HG02884 (cell line): Measurements from ENCODE around the gene STK24.
"Not testable (repeated sequence)": the region's sequence is repeated elsewhere in the genome, so short reads cannot be mapped to it uniquely, and the experiment has no call there.

Experiments used
- ATAC-seq: cut with Tn5 transposase; IDR thresholded peaks from one replicate; pipeline ENCODE4 v1.9.1; 2021; ENCODE audit warnings: mild to moderate bottlenecking, moderate library complexity; ENCODE audit not compliant: unreplicated experiment

STK24 gene

DNA sequence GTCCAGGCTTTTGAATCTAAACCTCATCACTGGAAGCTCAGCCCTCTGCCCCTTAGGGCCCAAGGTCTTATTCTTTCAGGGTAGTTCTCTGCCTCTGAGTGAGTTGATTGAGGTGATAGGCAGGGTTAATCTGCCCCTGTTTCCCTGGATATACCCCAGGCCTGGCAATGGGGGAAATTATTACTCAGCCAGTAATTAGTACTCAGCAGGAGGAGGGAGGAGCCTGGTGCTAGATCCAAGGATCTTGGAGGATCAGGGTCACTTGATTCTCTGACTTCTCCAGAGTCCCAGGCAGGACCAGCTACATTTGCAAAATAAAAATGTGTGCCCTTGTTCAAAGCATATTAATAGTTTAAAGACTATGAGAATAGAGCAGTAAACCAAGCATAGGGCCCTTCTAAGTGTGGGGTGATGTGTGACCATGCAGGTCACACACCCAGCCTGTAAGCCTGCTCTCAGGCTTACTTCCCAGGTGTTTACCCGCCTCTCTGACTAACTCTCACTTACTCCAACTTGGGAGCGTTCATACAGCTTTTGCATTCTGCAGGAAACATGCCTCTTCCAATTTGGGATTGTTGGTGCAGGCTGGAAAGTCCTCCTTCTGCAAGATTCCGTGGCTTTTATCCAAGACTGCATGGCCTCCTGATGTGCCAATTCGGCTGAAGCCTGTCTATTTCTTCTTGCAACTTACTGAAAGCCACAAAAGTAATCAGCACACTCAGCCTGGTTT is 7.9 kb upstream of the STK24 start:
- ATAC-seq: no peak

DNA sequence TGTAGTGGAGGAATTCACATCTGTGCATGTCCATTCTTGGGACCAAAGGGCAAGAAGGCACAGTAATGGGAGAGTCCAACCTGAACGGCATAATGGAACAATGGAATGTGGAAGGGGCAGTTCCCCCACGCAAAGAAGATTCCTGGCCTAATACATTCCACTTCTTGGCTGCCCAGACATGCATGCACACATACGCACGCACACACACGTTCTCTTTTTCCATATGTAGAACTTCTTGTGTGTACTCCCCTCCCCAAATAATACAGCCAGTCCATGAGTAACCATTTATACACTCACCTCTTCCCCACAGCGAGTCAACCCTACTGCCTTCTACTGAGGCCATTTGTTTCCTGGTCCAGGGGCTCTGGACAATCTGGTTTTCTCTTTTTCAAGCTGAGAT is 6.0 kb upstream of the STK24 start:
- ATAC-seq: no peak

DNA sequence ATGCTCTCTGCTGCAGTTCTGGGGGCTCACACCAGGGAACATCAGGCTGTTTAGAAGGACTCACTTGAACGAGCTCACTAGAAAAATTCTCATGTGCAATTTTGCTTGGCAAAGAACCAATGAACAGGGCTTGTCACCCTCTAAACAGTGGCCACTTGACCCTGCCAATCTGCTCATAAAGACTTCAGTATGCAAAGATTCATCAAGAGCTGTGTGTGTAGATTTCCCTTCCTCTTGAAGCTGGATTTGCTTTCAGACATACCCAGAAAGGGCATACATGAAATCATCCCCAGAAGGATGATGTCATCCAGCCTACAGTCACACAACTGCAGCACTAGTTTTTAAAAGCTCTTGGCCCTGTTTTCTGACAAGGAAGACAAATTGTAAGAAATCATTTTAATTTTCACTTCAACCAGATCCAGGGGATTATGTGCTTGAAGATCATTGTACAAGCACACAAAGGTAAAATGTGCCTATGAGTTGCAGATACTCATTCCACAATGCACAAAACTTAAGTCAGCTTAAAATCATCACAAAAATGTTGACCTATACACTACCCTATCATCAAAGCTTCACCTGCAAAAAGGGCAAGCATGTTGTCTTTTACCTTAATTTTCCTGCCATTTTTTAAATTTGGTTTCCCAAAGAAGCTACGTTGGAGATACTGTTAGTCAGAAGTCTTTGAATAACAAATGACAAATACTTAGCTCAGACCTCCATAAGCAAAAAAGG is 5.2 kb upstream of the STK24 start:
- ATAC-seq: no peak

DNA sequence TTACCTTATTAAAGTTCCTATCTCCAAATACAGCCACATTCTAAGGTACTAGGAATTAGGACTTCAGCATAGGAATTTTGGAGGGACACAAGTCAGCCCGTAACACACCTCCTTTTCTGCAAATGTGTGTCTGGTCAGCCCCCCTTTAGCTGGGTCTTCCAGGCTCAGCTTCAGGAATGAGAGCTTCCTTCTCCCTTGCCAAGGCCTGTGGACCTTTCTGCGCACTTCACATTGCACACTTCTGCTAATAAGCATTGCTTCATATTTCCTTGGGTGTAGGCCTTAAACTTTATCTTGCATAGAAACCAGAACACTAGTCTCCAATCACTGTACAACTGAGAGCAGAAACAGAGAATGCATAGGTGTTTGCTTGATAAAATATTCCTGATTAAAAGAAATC is 4.5 kb upstream of the STK24 start:
- ATAC-seq: no peak

DNA sequence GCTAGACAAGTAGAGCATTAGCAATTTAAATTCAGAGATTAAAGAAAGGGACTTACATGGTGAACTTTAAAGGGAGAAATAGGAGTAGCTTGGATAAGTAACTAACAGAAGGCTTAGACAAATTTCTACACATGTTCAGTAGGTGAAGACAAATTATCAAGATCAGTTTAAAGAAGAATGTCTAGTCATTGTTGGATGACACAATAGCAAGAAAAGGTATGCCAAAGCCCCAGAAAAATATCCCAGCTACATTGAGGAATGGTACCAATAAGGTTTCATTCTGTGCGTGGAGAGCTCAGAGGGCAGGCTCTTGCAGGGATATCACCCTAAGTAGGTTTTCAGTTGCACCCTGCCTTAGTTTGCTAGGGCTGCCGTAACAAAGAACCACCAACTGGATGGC is 3.5 kb upstream of the STK24 start:
- no peak for ATAC-seq

DNA sequence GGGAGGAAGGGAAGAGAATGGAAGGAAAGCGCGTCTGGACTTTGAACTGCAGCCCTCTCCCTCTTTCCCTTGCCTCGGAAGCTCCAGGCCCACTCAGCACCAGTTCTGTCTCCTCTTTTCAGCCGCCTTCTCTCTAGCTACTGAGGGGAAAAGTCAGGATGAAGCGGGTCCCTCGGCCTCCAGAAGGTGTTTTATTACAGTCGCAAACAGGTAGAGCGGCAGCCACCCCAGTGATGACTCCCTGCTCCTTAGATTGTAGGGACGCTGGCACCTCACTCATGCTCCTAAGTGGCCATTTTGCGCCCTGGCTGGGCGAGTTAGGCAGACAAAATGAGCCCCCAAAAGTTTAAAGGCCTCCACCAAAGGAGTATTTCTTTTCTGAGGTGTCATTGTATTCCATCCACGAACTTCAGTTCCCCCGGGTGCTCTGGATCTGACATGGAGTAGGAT is 954 bp upstream of the STK24 start:
- no peak for ATAC-seq

DNA sequence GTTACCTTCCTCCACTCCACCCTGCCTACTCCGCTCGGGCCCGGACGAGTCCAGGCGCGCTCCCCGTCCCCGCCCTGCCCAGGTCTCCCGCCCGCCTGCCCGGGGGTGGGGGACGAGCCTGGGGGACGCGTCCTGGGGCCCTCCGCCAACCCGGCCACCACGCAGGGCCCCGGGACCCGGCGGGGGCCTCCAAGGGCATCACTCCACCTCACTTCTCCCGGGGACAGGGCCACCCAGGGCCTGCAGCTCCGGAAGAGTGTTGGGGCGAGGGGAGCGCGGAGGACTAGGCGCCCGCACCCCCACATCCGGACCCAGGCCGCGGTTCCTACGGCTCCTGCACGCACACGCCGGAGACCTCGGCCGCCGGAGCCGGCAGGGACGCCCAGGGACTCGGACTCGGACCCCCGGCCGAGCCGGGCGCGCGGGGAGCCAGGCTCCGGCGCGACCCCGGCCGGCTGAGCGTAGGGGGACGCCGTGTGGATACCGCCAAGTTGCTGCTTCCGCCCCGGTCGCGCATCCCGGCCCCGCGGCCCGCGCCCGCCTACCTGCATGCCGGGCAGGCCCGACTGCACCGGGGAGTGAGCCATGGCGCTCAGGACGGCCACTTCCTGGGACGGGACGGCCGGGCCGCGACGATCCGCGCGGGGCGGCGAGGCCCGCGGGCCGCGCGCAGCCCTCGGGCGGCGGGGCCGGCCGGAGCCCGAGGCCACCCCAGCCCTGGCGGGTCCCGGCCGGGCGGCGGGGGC is 534 bp downstream of the STK24 start:
- peak; percentile 24 for ATAC-seq

DNA sequence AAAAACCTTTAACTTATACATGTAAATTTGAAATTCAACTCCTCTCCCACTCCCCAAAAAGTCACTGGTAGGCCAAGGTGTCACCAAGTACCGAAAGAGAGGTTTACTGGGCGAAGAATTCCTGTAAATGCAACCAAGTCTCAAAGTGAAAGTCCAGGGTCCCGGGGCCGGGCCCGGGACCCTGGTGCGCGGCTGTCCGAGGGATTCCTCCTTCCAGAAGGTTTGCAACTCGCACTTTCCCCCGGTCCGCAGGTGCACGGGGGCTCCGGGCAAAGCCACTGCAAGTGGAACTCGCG is 1.1 kb downstream of the STK24 start:
- ATAC-seq: no peak

DNA sequence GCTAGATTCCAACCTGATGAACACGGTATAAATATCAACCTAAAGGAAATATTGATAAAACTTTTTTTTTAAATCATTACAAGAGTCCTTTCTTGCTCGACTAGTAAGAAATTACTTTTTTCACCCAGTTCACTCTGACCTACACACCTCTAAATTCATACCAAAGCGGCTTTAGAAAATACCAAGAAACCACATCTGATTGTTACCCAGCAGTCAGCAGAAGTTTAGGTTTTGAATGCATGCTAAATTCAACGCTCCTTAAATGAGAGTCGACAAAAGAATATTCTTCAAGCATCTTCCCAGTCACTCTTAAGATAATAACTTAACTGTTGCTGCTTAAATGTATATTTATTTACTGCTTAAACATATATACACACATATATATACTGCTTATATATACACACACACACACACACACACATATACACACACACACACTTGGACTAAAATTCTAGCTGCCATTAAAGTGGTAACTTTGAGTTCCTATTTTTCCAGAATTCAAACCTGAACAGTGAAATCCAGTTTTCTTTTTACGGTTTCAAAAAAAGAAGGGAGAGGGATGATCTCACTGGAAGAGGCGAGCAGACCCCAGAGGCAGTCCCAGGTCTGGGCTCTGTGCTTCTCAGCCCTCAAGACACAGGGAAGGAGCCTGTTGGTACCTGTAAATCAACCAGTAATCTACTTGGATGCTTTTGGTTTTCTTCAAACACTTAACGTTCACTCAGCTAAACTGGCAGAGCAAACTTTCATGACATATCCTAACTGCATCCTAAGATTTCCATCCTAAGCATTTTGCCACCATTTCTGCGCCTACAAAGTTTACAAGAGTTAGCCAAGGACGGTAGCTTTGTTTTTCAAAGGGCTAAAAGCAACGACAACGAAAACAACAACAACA is 1.7 kb downstream of the STK24 start:
- ATAC-seq: no peak

DNA sequence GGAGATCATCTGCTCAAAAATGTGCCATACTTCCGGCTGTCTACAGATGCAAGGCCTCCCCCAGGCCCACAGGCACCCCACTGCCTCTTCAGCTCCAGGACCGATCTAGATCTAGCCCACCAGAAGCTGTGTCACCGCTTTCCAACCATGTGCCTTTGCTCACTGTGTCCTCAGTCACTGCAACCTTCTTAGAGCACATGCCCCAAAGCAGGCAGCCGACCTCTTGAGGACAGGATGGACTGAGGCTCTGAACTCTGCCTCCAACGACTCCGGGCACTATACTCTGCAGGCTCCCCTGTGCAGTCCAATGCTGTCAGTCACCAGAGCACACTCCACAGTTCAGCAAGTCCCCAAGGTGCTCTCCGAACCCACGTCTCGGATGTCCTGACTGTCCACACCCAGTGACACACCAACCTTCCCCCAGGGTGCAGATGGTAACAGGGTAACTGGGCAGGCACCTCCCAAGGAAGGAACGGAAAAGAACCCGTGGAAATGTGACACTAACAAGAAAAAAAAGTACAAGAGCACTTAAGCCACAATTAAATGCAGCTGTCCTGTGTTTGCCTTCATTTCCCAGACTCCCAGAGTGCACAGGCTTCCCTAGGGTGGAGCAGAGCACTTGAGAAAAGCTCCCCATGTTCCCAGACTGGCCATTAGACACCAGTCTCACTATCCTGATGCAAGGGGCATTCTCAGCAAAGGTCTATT is 4.8 kb downstream of the STK24 start:
- no peak for ATAC-seq

DNA sequence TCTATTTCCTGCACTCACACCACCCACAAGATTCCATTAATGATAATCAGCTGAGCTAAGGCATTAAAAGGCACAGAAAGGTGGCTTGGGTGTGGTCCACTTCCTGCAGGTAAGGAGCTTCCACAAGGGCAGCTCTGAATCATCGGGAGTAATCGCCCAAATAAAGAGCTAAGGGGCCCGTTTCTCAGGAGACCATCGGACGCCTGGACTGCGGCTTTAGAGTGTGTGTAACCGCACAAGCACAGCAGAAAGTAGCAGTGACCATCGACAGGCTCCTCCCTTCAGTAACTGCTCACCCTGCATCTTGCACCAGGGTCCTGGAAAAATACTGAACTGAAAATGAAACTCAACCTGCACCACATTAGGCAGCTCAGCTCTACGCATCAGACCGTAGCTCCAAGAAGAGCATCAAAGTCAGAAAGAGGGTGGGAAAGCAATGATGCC is 6.0 kb downstream of the STK24 start:
- peak; percentile 81 for ATAC-seq

DNA sequence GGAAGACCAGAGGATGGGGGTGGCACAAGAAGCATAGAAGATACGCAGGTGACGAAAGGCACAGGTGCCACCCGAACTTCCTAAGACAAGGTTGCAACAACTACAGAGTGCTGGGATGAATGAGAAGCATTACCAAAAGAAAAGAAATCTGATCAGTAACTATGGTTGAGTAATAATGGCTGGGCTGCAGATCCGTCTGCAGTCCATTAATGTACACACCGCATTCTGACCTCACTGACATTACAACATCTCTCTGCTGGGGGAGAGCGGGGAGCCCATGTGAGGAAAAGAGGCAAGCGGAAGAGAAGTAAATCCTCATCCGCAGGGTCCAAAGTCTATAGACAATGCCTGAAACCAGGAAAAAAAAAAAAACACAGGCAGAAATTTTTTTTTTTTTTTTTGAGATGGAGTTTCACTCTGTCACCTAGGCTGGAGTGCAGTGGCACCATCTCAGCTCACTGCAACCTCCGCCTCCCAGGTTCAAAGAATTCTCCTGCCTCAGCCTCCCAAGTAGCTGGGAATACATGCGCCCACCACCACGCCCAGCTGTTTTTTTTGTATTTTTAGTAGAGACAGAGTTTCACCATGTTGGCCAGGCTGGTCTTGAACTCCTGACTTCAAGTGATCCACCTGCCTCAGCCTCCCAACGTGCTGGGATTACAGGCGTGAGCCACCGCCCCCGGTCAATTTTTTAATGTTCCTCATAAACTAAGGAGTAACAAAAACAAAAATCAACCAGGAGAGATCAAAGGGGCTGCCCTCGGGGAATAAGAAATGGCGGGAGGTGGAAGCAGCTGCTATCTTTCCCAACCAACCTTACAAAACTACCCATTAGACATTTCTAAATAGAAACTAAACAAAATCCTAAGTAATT is 7.2 kb downstream of the STK24 start:
- ATAC-seq: not testable (repeated sequence)

DNA sequence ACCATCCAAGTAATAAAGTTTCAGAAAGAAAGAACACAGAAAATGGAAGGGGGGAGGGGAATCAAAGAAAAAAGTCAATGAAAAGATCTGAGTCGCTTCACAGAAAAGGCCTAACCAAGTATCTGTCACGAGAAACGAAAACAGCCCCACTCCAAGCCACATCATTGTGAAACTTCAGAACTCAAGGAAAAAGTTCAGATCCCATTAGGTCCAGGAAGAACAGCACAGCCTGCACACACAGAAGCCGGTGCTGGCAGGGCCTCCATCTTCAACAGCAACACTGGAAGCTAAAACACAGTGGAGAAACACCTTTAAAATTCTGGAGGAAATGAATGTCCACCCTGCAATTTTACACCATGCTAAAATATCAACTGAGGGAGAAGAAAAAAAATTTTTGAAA is 8.0 kb downstream of the STK24 start:
- ATAC-seq: no peak

DNA sequence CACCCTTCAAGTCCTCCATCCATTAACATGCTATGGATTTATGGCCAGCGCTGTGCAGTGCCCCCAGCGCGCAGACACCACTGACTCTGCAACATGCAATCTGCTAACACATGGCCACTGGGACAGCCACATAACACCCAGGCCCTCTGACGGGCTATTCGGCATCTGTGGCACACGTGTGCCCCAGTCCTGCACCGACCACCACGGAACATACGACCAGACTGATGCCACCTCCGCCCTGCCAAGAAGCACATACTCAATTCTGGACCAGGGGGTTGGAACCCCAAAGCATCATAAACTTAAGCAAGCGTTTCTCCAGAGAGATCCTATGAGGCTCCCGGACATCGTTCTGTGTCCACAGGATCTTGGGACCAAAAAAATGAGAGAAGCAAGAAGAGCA is 9.8 kb downstream of the STK24 start:
- no peak for ATAC-seq

DNA sequence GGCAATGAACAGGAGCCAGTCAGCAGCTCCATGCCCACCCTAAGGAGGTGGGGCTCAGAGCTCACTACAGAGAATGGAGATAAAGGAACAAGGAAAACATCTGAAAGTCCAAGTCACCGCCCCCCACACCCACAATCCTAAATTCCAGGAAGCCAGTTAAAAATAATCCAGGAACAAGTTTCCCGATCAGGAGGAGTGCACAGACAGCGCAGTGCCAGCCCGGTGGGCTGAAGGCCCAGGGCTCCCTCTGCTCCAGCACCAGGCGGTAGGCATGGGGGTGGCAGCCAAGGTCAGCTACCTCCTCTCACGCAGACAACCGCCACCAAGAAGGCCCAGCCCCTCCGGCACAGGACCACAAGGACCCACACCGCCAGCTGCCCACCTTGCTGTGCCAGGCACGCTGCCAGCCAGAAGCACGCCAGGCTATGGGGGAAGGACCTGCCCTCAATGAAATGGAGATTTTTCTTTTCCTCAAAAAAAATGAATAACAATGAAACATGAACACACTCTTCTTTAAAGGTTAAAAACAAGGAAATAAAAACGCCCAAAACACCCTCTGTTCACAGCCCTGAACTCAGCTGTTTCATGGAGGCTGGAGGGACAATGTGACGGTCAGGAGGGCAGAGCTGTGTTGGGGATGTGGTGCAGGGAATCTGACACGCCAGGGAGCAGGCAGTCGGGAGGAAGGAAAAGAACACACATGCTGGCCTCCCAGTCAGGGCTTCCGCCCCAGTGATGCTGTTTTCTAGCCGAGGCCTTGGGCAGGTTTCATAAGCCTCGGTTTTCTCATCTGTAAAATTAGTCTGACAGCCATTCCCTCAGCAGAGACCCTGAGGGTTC is 11.0 kb downstream of the STK24 start:
- ATAC-seq: no peak

DNA sequence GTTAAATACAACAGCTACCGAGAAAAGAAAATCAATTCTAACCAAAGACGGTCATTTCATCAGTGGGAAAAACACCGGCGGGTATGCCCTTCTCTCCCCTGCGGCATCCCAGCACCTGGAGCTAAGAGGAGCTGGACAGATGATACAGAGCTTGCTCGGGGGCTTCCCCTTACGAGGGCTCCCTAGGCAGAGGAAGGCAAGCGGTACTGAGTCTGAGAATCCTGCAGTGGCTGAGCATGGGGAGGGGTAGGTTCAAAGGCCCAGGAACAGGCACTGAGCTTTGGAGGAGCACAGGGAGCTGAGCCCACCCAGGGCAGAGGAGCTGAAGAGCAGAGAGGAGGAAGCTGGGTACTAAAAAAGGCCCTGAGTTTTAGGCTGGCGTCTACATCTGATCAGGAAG is 12.7 kb downstream of the STK24 start:
- no peak for ATAC-seq

DNA sequence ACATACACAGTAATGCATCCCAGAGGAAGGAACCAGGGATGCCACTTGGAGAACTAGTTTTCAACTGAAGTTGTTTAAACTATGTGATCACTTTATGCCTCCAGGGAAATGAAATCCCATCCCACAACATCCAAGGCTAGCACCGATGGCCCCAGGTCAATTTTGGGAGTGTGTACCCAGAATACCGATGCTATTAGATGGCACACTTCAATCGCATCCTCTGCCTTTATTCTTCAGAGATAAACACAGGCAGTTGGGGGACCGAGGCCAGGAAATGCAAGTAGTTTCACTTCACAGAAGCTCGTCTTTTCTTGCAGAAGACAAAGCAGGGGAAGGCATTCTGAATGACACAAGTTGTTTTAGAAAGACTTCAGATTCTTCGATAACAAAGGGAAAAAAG is 13.8 kb downstream of the STK24 start:
- peak; percentile 47 for ATAC-seq

DNA sequence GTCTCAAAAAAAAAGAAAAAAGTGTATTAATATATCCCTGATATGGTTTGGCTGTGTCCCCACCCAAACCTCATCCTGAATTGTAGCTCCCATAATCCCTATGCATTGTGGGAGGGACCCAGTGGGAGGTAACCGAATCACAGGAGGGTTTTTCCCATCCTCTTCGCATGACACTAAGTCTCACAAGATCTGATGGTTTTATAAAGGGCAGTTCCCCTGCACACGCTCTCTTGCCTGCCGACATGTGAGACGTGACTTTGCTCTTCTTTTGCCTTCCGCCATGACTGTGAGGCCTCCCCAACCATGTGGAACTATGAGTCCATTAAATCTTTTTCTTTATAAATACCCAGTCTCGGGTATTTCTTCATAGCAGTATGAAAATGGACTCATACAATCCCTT is 17.7 kb downstream of the STK24 start:
- no peak for ATAC-seq
